ENCODE results near the gene ZFHX3. TPM values are rescaled to one million over a fixed set of nuclear protein-coding genes. Genes with fewer than 3 reads are reported as not detected.

Gene ZFHX3
- total RNA-seq, 1 experiment from 2014 or later: 1.5 TPM

DNA sequence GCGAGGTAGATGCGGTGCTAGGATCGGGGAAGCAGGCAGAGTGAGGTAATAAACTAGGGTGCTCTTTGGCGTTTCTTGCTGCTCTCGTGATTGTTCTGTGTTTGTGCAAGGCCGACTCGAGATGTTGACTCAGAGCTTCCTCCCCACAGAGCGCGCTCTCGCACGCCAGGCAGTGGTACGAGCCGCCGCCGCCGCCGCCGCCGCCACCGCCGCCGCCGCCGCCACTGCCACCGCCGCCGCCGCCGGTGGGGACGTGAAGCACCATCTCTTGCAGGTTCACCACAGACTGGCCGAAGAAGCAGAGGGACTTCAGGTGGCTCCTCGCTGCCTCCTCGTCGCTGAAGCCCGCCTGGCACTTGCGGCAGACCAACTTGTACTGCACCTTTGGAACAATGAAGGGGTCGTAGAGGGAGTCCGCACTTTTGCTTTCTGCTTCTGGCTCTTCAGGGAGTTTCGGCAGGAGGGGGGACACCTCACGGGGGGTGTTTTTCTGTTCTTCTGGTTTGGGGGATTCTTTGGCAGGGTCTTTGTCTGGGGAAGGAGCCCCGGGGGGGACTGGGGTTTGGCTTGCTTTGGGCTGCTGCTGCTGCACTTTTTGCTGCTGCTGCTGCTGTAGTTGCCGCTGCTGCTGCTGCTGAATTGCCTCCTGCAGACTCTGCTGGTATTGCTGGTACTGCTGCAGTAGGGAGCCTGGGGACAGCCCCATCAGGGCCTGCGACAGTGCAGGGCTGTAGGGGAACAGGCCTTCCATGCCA lies 260.2 kb downstream of the ZFHX3 start:
- Histone ChIP-seq H3K4ac (ENCODE audit: low read depth, low read length) (no peak overlapping the region), H3K9ac (ENCODE audit: extremely low read depth, insufficient read length, low read length) (peak overlapping the region; percentile 38), H3K79me1 (ENCODE audit: insufficient read depth, low read depth, low read length, poor library complexity, severe bottlenecking) (no peaks in the 10 kb centered on the region), H2BK15ac (ENCODE audit: low read depth, low read length) (no peak overlapping the region), H3K27me3 (ENCODE audit: insufficient read depth, low read length) (no peaks in the 10 kb centered on the region), H3K27ac (ENCODE audit: insufficient read length, low read depth, low read length) (no peak overlapping the region), H3K23me2 (ENCODE audit: insufficient read length, low read depth, low read length, poor library complexity, severe bottlenecking) (peaks cover 12% of the 10 kb centered on the region), H3K9me3 (ENCODE audit: control insufficient read depth, low read depth, low read length) (no peaks in the 10 kb centered on the region), H2AK5ac (ENCODE audit: insufficient read length, low read length) (no peak overlapping the region), H3K18ac (ENCODE audit: insufficient read length, low read depth, low read length) (peak overlapping the region; percentile 62), H2AFZ (ENCODE audit: low read length) (no peak overlapping the region), H3K23ac (ENCODE audit: insufficient read length, low read depth, low read length) (no peak overlapping the region), H2BK120ac (ENCODE audit: low read depth, low read length, poor library complexity, severe bottlenecking) (no peak overlapping the region), H2BK5ac (ENCODE audit: insufficient read length, low read length) (no peak overlapping the region), H4K20me1 (ENCODE audit: control insufficient read depth, insufficient read depth, insufficient read length) (no peaks in the 10 kb centered on the region), H3K4me1 (ENCODE audit: insufficient read depth, low read length) (0 out of 2 replicates have a peak, but pooled peaks cover 3% of the 10 kb centered on the region), H3K4me2 (ENCODE audit: insufficient read depth, insufficient read length, low read length) (peak overlapping the region; percentile 86), H3K79me2 (ENCODE audit: insufficient read depth, low read length) (no peaks in the 10 kb centered on the region), H3K56ac (ENCODE audit: insufficient read length, low read depth, low read length) (no peak overlapping the region), H4K91ac (ENCODE audit: insufficient read length, low read depth, low read length) (no peak overlapping the region), H3T11ph (ENCODE audit: low read length) (no peak overlapping the region), H2BK12ac (ENCODE audit: insufficient read length, low read depth, low read length) (no peak overlapping the region), H4K5ac (ENCODE audit: insufficient read length, low read depth, low read length) (no peak overlapping the region), H3K14ac (ENCODE audit: insufficient read depth, low read length) (peak overlapping the region; percentile 90), H4K8ac (replicated peaks; ENCODE audit: insufficient read length, low read depth, low read length) (no peak overlapping the region), H2BK20ac (ENCODE audit: low read depth, low read length, poor library complexity, severe bottlenecking) (no peak overlapping the region)
- Mint-ChIP-seq H3K27ac (0 out of 7 replicates have a peak overlapping the region, but pooled peaks of 1 of the 3 experiments have one; percentile 27), H3K9me3 (peaks cover 0 to 3% of the 10 kb centered on the region in 2 experiments; a peak in 2 of 5 replicates), H3K36me3 (ENCODE audit: insufficient read depth in 1 of 3, low read depth in 3 of 3) (peaks cover 0 to 6% (median 0%) of the 10 kb centered on the region in 3 experiments; a peak in 2 of 7 replicates), H3K4me3 (peak overlapping the region; percentile 78 to 90), H3K4me1 (peaks cover 33 to 34% of the 10 kb centered on the region in 2 experiments), H3K27me3 (ENCODE audit: low read depth) (peaks cover 33% of the 10 kb centered on the region)
- WGBS (ENCODE audit: extremely low coverage, insufficient read length, low lambda C conversion rate): no CpG with 5 or more reads among the region's 43 CpGs
- TF ChIP-seq, protein P1, sequence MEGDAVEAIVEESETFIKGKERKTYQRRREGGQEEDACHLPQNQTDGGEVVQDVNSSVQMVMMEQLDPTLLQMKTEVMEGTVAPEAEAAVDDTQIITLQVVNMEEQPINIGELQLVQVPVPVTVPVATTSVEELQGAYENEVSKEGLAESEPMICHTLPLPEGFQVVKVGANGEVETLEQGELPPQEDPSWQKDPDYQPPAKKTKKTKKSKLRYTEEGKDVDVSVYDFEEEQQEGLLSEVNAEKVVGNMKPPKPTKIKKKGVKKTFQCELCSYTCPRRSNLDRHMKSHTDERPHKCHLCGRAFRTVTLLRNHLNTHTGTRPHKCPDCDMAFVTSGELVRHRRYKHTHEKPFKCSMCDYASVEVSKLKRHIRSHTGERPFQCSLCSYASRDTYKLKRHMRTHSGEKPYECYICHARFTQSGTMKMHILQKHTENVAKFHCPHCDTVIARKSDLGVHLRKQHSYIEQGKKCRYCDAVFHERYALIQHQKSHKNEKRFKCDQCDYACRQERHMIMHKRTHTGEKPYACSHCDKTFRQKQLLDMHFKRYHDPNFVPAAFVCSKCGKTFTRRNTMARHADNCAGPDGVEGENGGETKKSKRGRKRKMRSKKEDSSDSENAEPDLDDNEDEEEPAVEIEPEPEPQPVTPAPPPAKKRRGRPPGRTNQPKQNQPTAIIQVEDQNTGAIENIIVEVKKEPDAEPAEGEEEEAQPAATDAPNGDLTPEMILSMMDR (conservative IDR thresholded peaks at IDR 0.05): no peak
- DNase-seq: peak; percentile 71

All from H9 (cell line).